ENCODE measurements around the gene BMI1. TPM values are rescaled to one million over a fixed set of nuclear protein-coding genes. Genes with fewer than 3 reads are reported as not detected.
"Not testable (repeated sequence)": the region's sequence is repeated elsewhere in the genome, so short reads cannot be mapped to it uniquely, and the experiment has no call there.

The BMI1 gene
- total and polyA plus RNA-seq, 8 donors: 14.9 to 228 (median 38.2) TPM

DNA sequence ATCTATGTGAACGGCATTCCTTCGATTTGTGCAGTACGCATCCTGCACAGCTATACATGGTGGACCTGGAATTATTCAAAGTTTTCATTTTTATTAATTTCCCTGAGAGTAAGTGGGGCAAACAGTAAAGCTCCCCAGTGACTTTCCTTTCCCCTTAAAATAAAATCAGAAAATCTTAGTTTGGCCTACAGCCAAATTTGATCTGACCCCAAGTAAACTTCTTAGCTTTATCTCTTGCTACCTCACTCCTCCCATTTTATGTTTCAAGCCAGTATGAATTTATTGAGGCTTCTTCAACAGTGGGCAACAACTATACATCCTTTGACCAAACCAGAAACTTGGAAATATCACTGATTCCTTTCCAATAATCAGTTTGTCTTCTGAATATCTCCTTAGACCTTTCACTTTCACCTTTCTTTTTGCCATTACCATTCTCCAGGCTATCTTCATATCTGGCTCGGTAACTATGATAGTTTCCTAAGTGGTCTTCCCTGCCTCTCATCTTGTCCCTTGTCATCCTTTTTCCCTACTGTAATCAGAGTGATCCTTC, 35.5 kb downstream of the BMI1 start:
- intact Hi-C loops (cut with DNase I; ENCODE audit: low total_unique reads): no loop called here
- Histone ChIP-seq H3K9me3 (no peaks in the 10 kb centered on the region), H3K27ac (no peak overlapping the region), H3K4me3 (no peak overlapping the region), H3K27me3 (no peaks in the 10 kb centered on the region), H3K4me1 (no peaks in the 10 kb centered on the region), H3K36me3 (no peaks in the 10 kb centered on the region)
- 83 to 91% (median 84%) methylated on average over 4 of the region's 4 CpGs for WGBS, 5 donors
- no peak for TF ChIP-seq CTCF (IDR thresholded peaks at IDR 0.05)
- TF ChIP-seq POLR2A (IDR thresholded peaks at IDR 0.05): no peak
- DNase-seq: no peak

- H3K4me1 ChIP-seq; H3K4me3 ChIP-seq; H3K27me3 ChIP-seq; H3K27ac ChIP-seq; DNase-seq; H3K9me3 ChIP-seq; intact Hi-C loops (cut with DNase I; ENCODE audit: low total_unique reads); H3K36me3 ChIP-seq: not testable (repeated sequence)
- WGBS, 5 donors: 90 to 100% (median 91%) methylated on average over 3 of the region's 4 CpGs
Measured at GRCh38 chr10:22357770-22358169, 36.9 kb downstream of the BMI1 start.

- Histone ChIP-seq H3K9me3 (no peaks in the 10 kb centered on the region), H3K27ac (no peak overlapping the region), H3K36me3 (no peaks in the 10 kb centered on the region), H3K4me1 (no peaks in the 10 kb centered on the region), H3K27me3 (no peaks in the 10 kb centered on the region), H3K4me3 (no peak overlapping the region)
- DNase-seq: no peak
- TF ChIP-seq CTCF (IDR thresholded peaks at IDR 0.05) (no peak), POLR2A (IDR thresholded peaks at IDR 0.05) (no peak), POLR2AphosphoS5 (IDR thresholded peaks at IDR 0.05) (no peak), EP300 (IDR thresholded peaks at IDR 0.05) (no peak)
- 87 to 98% (median 91%) methylated on average over 6 of the region's 6 CpGs for WGBS, 5 donors
- intact Hi-C loops (cut with DNase I; ENCODE audit: low total_unique reads): no loop called here
Measured at GRCh38 chr10:22363305-22363704, 42.4 kb downstream of the BMI1 start.

DNA sequence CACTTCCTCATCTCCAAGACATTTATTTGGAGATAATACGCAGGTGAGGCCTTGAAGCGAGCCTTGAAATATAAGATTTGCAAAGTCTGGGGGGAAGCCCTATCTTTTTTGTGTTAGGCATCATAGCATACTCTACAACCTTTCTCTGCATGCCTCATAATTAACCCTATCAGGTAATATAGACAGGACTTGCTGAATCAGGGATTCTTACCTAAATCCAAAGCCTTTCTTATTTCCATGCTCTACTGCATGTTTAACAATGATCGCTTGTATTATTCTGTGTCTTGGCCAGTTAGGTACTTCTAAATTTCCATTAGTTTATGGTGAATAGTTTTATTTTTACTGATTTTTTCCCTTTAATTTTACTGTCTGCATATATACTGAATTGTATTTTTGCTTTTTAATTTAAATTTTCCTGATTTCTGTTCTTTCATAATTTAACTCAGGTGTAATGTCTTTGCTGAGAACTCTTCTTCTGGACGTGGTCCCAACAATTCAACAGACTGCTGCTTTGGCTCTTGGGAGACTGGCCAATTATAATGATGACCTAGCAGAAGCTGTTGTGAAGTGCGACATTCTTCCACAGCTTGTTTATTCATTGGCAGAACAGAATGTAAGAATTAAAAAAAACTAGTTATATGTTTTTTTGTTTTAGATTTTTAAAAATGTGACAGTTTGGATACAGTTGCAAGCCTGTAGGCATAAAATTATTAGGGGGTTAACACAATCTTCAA, 43.7 kb downstream of the BMI1 start:
- intact Hi-C loops (cut with DNase I; ENCODE audit: low total_unique reads): no loop called here
- Histone ChIP-seq H3K9me3 (no peaks in the 10 kb centered on the region), H3K27ac (no peak overlapping the region), H3K4me3 (no peak overlapping the region), H3K27me3 (no peaks in the 10 kb centered on the region), H3K36me3 (no peaks in the 10 kb centered on the region), H3K4me1 (no peaks in the 10 kb centered on the region)
- DNase-seq: no peak
- WGBS, 5 donors: 86 to 93% (median 89%) methylated on average over 5 of the region's 5 CpGs
- no peak for TF ChIP-seq POLR2A (IDR thresholded peaks at IDR 0.05)
- no peak for TF ChIP-seq EP300 (IDR thresholded peaks at IDR 0.05)
- TF ChIP-seq POLR2AphosphoS5 (IDR thresholded peaks at IDR 0.05): no peak
- no peak for TF ChIP-seq CTCF (IDR thresholded peaks at IDR 0.05)

GRCh38 chr10:22365233-22365632, 44.3 kb downstream of the BMI1 start:
- H3K27me3 ChIP-seq: no peaks in the 10 kb centered on the region
- DNase-seq: no peak
- no peak for TF ChIP-seq POLR2AphosphoS5 (IDR thresholded peaks at IDR 0.05)
- TF ChIP-seq CTCF (IDR thresholded peaks at IDR 0.05): no peak
- TF ChIP-seq EP300 (IDR thresholded peaks at IDR 0.05): no peak
- TF ChIP-seq POLR2A (IDR thresholded peaks at IDR 0.05): no peak
- no peaks in the 10 kb centered on the region for H3K4me1 ChIP-seq
- no peak overlapping the region for H3K27ac ChIP-seq
- WGBS, 5 donors: 91 to 100% (median 93%) methylated on average over 1 of the region's 1 CpG
- intact Hi-C loops (cut with DNase I; ENCODE audit: low total_unique reads): no loop called here
- no peak overlapping the region for H3K4me3 ChIP-seq
- H3K9me3 ChIP-seq: no peaks in the 10 kb centered on the region
- H3K36me3 ChIP-seq: no peaks in the 10 kb centered on the region

Measured in stomach (tissue), 9 donors.